CD14-positive monocyte (primary cell): ENCODE data around the gene JAK1. TPM values are rescaled to one million over a fixed set of nuclear protein-coding genes. Genes with fewer than 3 reads are reported as not detected.
"Not testable (repeated sequence)": the region's sequence is repeated elsewhere in the genome, so short reads cannot be mapped to it uniquely, and the experiment has no call there.

ENCODE experiments used
- DNase-seq, 3 donors: peaks; one replicate each; pipeline ENCODE4 v3.0.0-alpha.2; 2011 to 2022
- H2AFZ ChIP-seq: 2 replicates; pipeline ENCODE4 v1.6.0; 2012; ENCODE audit warnings: mild to moderate bottlenecking, low read depth, low read length, inconsistent platforms; ENCODE audit not compliant: insufficient read depth, poor library complexity, severe bottlenecking
- H3K27ac ChIP-seq, 2 donors: 1 replicate in 1 of 2; 2 replicates in 1 of 2; pipeline ENCODE4 v1.5.1; 2012 to 2013; ENCODE audit warnings: low read length in 2 of 2, control low read depth in 1 of 2, inconsistent platforms in 1 of 2, low read depth in 1 of 2, mild to moderate bottlenecking in 1 of 2
- H3K27me3 ChIP-seq, 2 donors: one replicate each; pipeline versions ENCODE4 v1.6.0 to v1.6.1; 2011 to 2013; ENCODE audit warnings: low read length in 2 of 2; ENCODE audit not compliant: control insufficient read depth in 2 of 2, insufficient read depth in 2 of 2
- H3K36me3 ChIP-seq, 2 donors: replicated peaks in 1 of 2; 1 replicate in 1 of 2; 2 replicates in 1 of 2; pipeline versions ENCODE4 v1.5.1 to v1.6.1; 2012 to 2013; ENCODE audit warnings: low read length in 2 of 2, control low read depth in 1 of 2, inconsistent platforms in 1 of 2, mild to moderate bottlenecking in 1 of 2; ENCODE audit not compliant: insufficient read depth in 2 of 2, control insufficient read depth in 1 of 2
- H3K4me1 ChIP-seq, 2 donors: 1 replicate in 1 of 2; 2 replicates in 1 of 2; pipeline versions ENCODE4 v1.5.1 to v1.6.1; 2012 to 2013; ENCODE audit warnings: low read length in 2 of 2, control low read depth in 1 of 2, inconsistent platforms in 1 of 2, mild to moderate bottlenecking in 1 of 2, moderate library complexity in 1 of 2; ENCODE audit not compliant: insufficient read depth in 2 of 2, control insufficient read depth in 1 of 2
- H3K4me2 ChIP-seq: replicated peaks from 2 replicates; pipeline ENCODE3; 2012; ENCODE audit warnings: low read length, moderate library complexity, mild to moderate bottlenecking; ENCODE audit not compliant: poor library complexity, severe bottlenecking; ENCODE audit errors: extremely low read depth
- H3K4me3 ChIP-seq, 3 experiments: fragments of 200-600 bp in 1 of 3; sonication (generic) in 1 of 3; replicated peaks in 1 of 3; 1 replicate in 2 of 3; 2 replicates in 1 of 3; pipeline ENCODE4 v1.5.1; 2011 to 2013; ENCODE audit warnings: low read length in 3 of 3, mild to moderate bottlenecking in 3 of 3, control low read depth in 2 of 3, low read depth in 2 of 3, inconsistent platforms in 1 of 3, moderate library complexity in 1 of 3
- H3K79me2 ChIP-seq: 2 replicates; pipeline ENCODE4 v1.6.0; 2012; ENCODE audit warnings: mild to moderate bottlenecking, control low read depth, inconsistent platforms, low read length, moderate library complexity; ENCODE audit not compliant: insufficient read depth
- H3K9ac ChIP-seq: 2 replicates; pipeline ENCODE4 v1.6.0; 2017; ENCODE audit warnings: low read length, mild to moderate bottlenecking; ENCODE audit not compliant: insufficient read depth, poor library complexity, severe bottlenecking
- H3K9me3 ChIP-seq, 2 donors: replicated peaks in 1 of 2; 1 replicate in 1 of 2; 2 replicates in 1 of 2; pipeline versions ENCODE4 v1.5.1 to v1.6.1; 2012 to 2013; ENCODE audit warnings: low read length in 2 of 2, control low read depth in 1 of 2; ENCODE audit not compliant: control insufficient read depth in 1 of 2, insufficient read depth in 1 of 2
- H4K20me1 ChIP-seq: 2 replicates; pipeline ENCODE4 v1.6.0; 2012; ENCODE audit warnings: mild to moderate bottlenecking, low read length, control low read depth, moderate library complexity; ENCODE audit not compliant: insufficient read depth
- H3K27ac Mint-ChIP-seq, 7 donors: one replicate each; pipeline ENCODE4 v1.8.0; 2020; ENCODE audit warnings: mild to moderate bottlenecking in 7 of 7, mixed read lengths in 7 of 7, moderate library complexity in 6 of 7, inconsistent platforms in 2 of 7
- H3K27me3 Mint-ChIP-seq, 3 donors: one replicate each; pipeline ENCODE4 v1.8.0; 2021 to 2022; ENCODE audit warnings: low read depth in 3 of 3, mild to moderate bottlenecking in 3 of 3, mixed read lengths in 3 of 3, moderate library complexity in 3 of 3, inconsistent platforms in 1 of 3
- H3K36me3 Mint-ChIP-seq, 2 donors: one replicate each; pipeline ENCODE4 v1.8.0; 2020; ENCODE audit warnings: mixed read lengths in 2 of 2, inconsistent platforms in 1 of 2, mild to moderate bottlenecking in 1 of 2
- H3K4me1 Mint-ChIP-seq: one replicate; pipeline ENCODE4 v1.8.0; 2020; ENCODE audit warnings: mild to moderate bottlenecking, mixed read lengths
- H3K4me3 Mint-ChIP-seq, 2 donors: one replicate each; pipeline ENCODE4 v1.8.0; 2020; ENCODE audit warnings: mild to moderate bottlenecking in 2 of 2, mixed read lengths in 2 of 2, moderate library complexity in 1 of 2
- H3K9me3 Mint-ChIP-seq, 7 donors: one replicate each; pipeline ENCODE4 v1.8.0; 2020 to 2022; ENCODE audit warnings: mixed read lengths in 7 of 7, mild to moderate bottlenecking in 6 of 7, moderate library complexity in 6 of 7, inconsistent platforms in 2 of 7
- CTCF ChIP-seq: fragments of 200-600 bp; IDR thresholded peaks from one replicate; pipeline ENCODE4 v1.8.0; 2022; ENCODE audit warnings: antibody characterized with exemption, mild to moderate bottlenecking
- WGBS: methylation state at CpG from one replicate; pipeline ENCODE4 v1.1.5; 2013; ENCODE audit warnings: missing lambda C conversion rate; ENCODE audit not compliant: insufficient coverage; 5-methylcytosine and 5-hydroxymethylcytosine counted together
- intact Hi-C, 2 donors: fragments of 100-400 bp; cut with micrococcal nuclease; formaldehyde crosslinking; loops; one replicate each; pipeline versions ENCODE4 v1.15.0 to v1.15.1; 2023
- polyA plus RNA-seq, 3 donors: library from polyadenylated mRNA; depleted of rRNA in 1 of 3; unstranded in 2 of 3; stranded (reverse) in 1 of 3; fragments of 300-500 nt in 2 of 3; fragments of >200 nt in 1 of 3; fragmentation: Illumina TruSeq in 2 of 3; gene quantifications; 1 replicate in 2 of 3; 2 replicates in 1 of 3; pipeline ENCODE4 v1.2.3, GENCODE V29; 2012 to 2021

The JAK1 gene
- polyA plus RNA-seq, 3 donors: 43.1 to 76.2 (median 72.6) TPM

GRCh38 chr1:64817364-64817763 lies 149.0 kb downstream of the JAK1 start:
- H3K9me3 ChIP-seq, H3K4me3 Mint-ChIP-seq, H3K79me2 ChIP-seq, H2AFZ ChIP-seq, H3K27ac Mint-ChIP-seq, H3K4me3 ChIP-seq, H3K9me3 Mint-ChIP-seq, DNase-seq, H3K27me3 ChIP-seq, H3K4me1 Mint-ChIP-seq, H3K36me3 Mint-ChIP-seq, H3K27me3 Mint-ChIP-seq, H3K9ac ChIP-seq, H3K27ac ChIP-seq, H4K20me1 ChIP-seq, H3K4me1 ChIP-seq, H3K4me2 ChIP-seq, H3K36me3 ChIP-seq, intact Hi-C loops: not testable (repeated sequence)
- no CpG with 5 or more reads among the region's 5 CpGs for WGBS

GRCh38 chr1:64814427-64814826 lies 151.9 kb downstream of the JAK1 start:
- Mint-ChIP-seq H3K27ac (no peak overlapping the region), H3K27me3 (no peaks in the 10 kb centered on the region), H3K4me3 (no peak overlapping the region), H3K9me3 (peaks cover 0 to 6% (median 3%) of the 10 kb centered on the region in 7 donors), H3K36me3 (peaks cover 6 to 8% of the 10 kb centered on the region in 2 donors), H3K4me1 (no peaks in the 10 kb centered on the region)
- Histone ChIP-seq H3K79me2 (no peaks in the 10 kb centered on the region), H3K9ac (no peak overlapping the region), H4K20me1 (no peaks in the 10 kb centered on the region), H3K4me2 (no peak overlapping the region), H2AFZ (no peak overlapping the region), H3K36me3 (no peaks in the 10 kb centered on the region), H3K9me3 (no peaks in the 10 kb centered on the region), H3K27me3 (no peaks in the 10 kb centered on the region), H3K4me3 (no peak overlapping the region), H3K27ac (no peak overlapping the region), H3K4me1 (no peaks in the 10 kb centered on the region)
- DNase-seq: no peak
- intact Hi-C loops: no loop called here
- no CpG with 5 or more reads among the region's 1 CpG for WGBS
- no peak for TF ChIP-seq CTCF
